OCI-LY3 (cell line): ENCODE measurements around the gene RRP7A.
"Not testable (repeated sequence)": the region's sequence is repeated elsewhere in the genome, so short reads cannot be mapped to it uniquely, and the experiment has no call there.

Experiments used
- CTCF ChIP-seq: fragments of 200-600, 300-600 bp; sonication (generic); IDR thresholded peaks from 2 replicates; pipeline ENCODE4 v1.5.1; 2014; ENCODE audit warnings: antibody characterized with exemption, low read length, low read depth
- EZH2phosphoT487 ChIP-seq: fragments of 200-600 bp; shearing (Covaris generic); IDR thresholded peaks from 2 replicates; pipeline ENCODE4 v1.6.1; 2018; ENCODE audit warnings: antibody characterized with exemption, mixed run types, low read depth

- not testable (repeated sequence) for TF ChIP-seq CTCF, EZH2phosphoT487
Observed at GRCh38 chr22:42535082-42535731, 15.6 kb upstream of the RRP7A start.
